ENCODE measurements around the gene PCDH15.

PCDH15 gene

DNA sequence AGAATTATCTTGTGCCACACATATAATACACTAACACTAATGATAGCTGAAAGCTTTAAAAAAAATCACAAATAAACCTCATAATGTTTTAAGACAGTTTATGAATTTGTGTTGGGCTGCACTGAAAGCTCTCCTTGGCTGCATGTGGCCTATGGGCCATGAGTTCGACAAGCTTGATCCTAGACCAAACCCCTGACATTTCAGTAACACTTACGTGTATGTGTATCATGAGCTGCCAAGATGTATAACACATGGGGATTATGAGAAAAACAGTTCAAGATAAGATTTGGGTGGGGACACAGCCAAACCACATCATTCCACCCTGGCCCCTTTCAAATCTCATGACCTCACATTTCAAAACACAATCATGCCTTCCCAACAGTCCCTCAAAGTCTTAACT, 823.8 kb downstream of the PCDH15 start:
- no peaks in the 10 kb centered on the region for H3F3A ChIP-seq (ENCODE audit: insufficient read depth, low read length)
- H3K4me2 ChIP-seq (ENCODE audit: low read depth, low read length), result no peak overlapping the region
- H3K4me3 ChIP-seq (ENCODE audit: low read length), result no peak overlapping the region
- no peaks in the 10 kb centered on the region for H3K36me3 ChIP-seq (replicated peaks; ENCODE audit: insufficient read depth, low read length)
- DNase-seq, result no peak
- H3K9me3 ChIP-seq (replicated peaks; ENCODE audit: insufficient read depth, low read length), result no peaks in the 10 kb centered on the region
- H3K9me2 ChIP-seq (replicated peaks; ENCODE audit: insufficient read depth, low read length), result no peaks in the 10 kb centered on the region
- H3K9ac ChIP-seq (ENCODE audit: low read length), result no peak overlapping the region
- no peaks in the 10 kb centered on the region for H3K4me1 ChIP-seq (ENCODE audit: low read length)
- no peaks in the 10 kb centered on the region for H3K79me2 ChIP-seq (ENCODE audit: low read length)
- TF ChIP-seq EZH2 (optimal IDR thresholded peaks at IDR 0.05; ENCODE audit: low read depth, low read length) (no peak), CTCF (IDR thresholded peaks at IDR 0.05; ENCODE audit: low read length) (no peak), EZH2phosphoT487 (IDR thresholded peaks at IDR 0.05; ENCODE audit: low read length) (no peak)
- no peaks in the 10 kb centered on the region for H4K20me1 ChIP-seq (ENCODE audit: insufficient read depth, low read length)
- H3K27me3 ChIP-seq (replicated peaks; ENCODE audit: insufficient read depth, low read length), result no peaks in the 10 kb centered on the region
- H2AFZ ChIP-seq (ENCODE audit: low read length), result no peak overlapping the region
- H3K27ac ChIP-seq (ENCODE audit: low read length), result no peak overlapping the region

GRCh38 chr10:53957401-53957800, 843.6 kb downstream of the PCDH15 start:
- Histone ChIP-seq H3K4me3 (ENCODE audit: low read length) (no peak overlapping the region), H2AFZ (ENCODE audit: low read length) (no peak overlapping the region), H3K79me2 (ENCODE audit: low read length) (no peaks in the 10 kb centered on the region), H3K9me3 (replicated peaks; ENCODE audit: insufficient read depth, low read length) (no peaks in the 10 kb centered on the region), H3F3A (ENCODE audit: insufficient read depth, low read length) (no peaks in the 10 kb centered on the region), H3K36me3 (replicated peaks; ENCODE audit: insufficient read depth, low read length) (no peaks in the 10 kb centered on the region), H3K4me2 (ENCODE audit: low read depth, low read length) (no peak overlapping the region), H3K27me3 (replicated peaks; ENCODE audit: insufficient read depth, low read length) (no peaks in the 10 kb centered on the region), H3K27ac (ENCODE audit: low read length) (no peak overlapping the region), H3K9me2 (replicated peaks; ENCODE audit: insufficient read depth, low read length) (no peaks in the 10 kb centered on the region), H4K20me1 (ENCODE audit: insufficient read depth, low read length) (no peaks in the 10 kb centered on the region), H3K9ac (ENCODE audit: low read length) (no peak overlapping the region), H3K4me1 (ENCODE audit: low read length) (no peaks in the 10 kb centered on the region)
- TF ChIP-seq EZH2 (optimal IDR thresholded peaks at IDR 0.05; ENCODE audit: low read depth, low read length), result no peak
- no peak for TF ChIP-seq EZH2phosphoT487 (IDR thresholded peaks at IDR 0.05; ENCODE audit: low read length)
- TF ChIP-seq CTCF (IDR thresholded peaks at IDR 0.05; ENCODE audit: low read length), result no peak
- DNase-seq, result no peak

DNA sequence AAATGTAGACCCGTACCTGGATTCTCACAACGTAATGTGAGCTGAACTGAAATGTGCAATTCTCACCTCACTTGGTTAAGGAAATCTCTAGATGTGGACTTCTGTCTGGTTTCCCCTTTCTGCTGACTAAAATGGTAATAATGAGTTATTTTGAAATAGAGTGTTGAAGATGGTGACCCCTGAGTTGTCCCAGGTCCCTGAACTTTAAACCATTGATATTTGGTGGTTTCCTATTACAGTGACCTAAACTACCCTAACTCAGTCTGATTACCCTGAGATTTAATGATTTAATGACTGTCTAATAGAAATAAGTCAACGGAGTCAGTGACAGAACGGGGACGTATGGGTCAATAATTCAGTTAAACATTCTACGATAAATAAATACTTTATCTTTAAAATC, 845.9 kb downstream of the PCDH15 start:
- TF ChIP-seq CTCF (IDR thresholded peaks at IDR 0.05; ENCODE audit: low read length) (no peak), EZH2 (optimal IDR thresholded peaks at IDR 0.05; ENCODE audit: low read depth, low read length) (no peak), EZH2phosphoT487 (IDR thresholded peaks at IDR 0.05; ENCODE audit: low read length) (no peak)
- DNase-seq, result no peak

More for the DNA sequence above, 845.9 kb downstream of the PCDH15 start:
- Histone ChIP-seq H2AFZ (ENCODE audit: low read length) (no peak overlapping the region), H3K27ac (ENCODE audit: low read length) (no peak overlapping the region), H3K9me2 (replicated peaks; ENCODE audit: insufficient read depth, low read length) (no peaks in the 10 kb centered on the region), H3F3A (ENCODE audit: insufficient read depth, low read length) (no peaks in the 10 kb centered on the region), H3K9me3 (replicated peaks; ENCODE audit: insufficient read depth, low read length) (no peaks in the 10 kb centered on the region), H3K27me3 (replicated peaks; ENCODE audit: insufficient read depth, low read length) (no peaks in the 10 kb centered on the region), H4K20me1 (ENCODE audit: insufficient read depth, low read length) (no peaks in the 10 kb centered on the region), H3K36me3 (replicated peaks; ENCODE audit: insufficient read depth, low read length) (no peaks in the 10 kb centered on the region), H3K4me1 (ENCODE audit: low read length) (no peaks in the 10 kb centered on the region), H3K4me3 (ENCODE audit: low read length) (no peak overlapping the region), H3K9ac (ENCODE audit: low read length) (no peak overlapping the region), H3K79me2 (ENCODE audit: low read length) (no peaks in the 10 kb centered on the region), H3K4me2 (ENCODE audit: low read depth, low read length) (no peak overlapping the region)

Data from MM.1S (cell line).